NCI-H82 treated with DMSO at 0.1 percent for 48 hours (cell line): ENCODE data around the gene ALDH3B2.

Source experiments
- DNase-seq: peaks from one replicate; lab custom pipeline; 2025; ENCODE audit not compliant: unreplicated experiment; lab: John Stamatoyannopoulos, UW

Gene ALDH3B2

GRCh38 chr11:67615728-67616430, 58.5 kb downstream of the ALDH3B2 start:
- DNase-seq: no peak

GRCh38 chr11:67614730-67615714, 59.4 kb downstream of the ALDH3B2 start:
- no peak for DNase-seq

- DNase-seq: no peak
Observed at GRCh38 chr11:67613960-67614715, 60.3 kb downstream of the ALDH3B2 start.

GRCh38 chr11:67613313-67613959, 61.0 kb downstream of the ALDH3B2 start:
- DNase-seq: no peak

- DNase-seq: no peak
Observed at GRCh38 chr11:67612751-67613150, 61.7 kb downstream of the ALDH3B2 start.
